ENCODE results near the gene CIBAR2.

Gene CIBAR2

DNA sequence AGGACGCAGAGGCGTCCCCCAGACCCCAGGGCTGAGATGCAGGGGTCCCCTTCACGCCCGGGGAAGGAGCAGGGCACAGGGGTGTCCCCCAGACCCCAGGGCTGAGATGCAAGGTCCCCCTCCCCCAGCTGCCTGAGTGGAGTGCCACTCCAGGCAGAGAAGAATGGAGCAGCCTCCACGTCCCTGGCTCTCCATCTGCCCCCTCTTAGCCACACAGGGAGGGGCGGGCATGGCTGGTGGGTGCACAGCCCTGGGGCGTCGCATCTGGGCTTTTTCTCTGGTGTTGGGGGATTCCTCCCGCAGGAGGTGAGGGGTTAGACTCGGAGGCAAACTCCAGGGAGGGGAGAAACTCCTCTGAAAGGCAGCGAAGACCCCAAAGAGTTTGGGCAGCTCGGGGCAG is 17.5 kb downstream of the CIBAR2 start:
- Histone ChIP-seq H3K79me1 (ENCODE audit: low read length) (no peaks in the 10 kb centered on the region), H3K18ac (ENCODE audit: low read length) (no peak overlapping the region), H3K9ac (ENCODE audit: low read length) (no peak overlapping the region), H2AK5ac (ENCODE audit: low read length) (no peak overlapping the region), H3K4ac (ENCODE audit: low read depth, low read length) (no peak overlapping the region), H3K4me3 (ENCODE audit: low read length) (no peak overlapping the region), H3K4me2 (ENCODE audit: low read length) (no peak overlapping the region), H4K8ac (ENCODE audit: low read depth, low read length) (no peak overlapping the region), H2BK5ac (ENCODE audit: low read length) (no peak overlapping the region), H2BK120ac (ENCODE audit: low read depth, low read length) (no peak overlapping the region), H3K79me2 (ENCODE audit: control insufficient read depth, insufficient read depth, low read length) (no peaks in the 10 kb centered on the region), H3K4me1 (ENCODE audit: control insufficient read depth, low read depth, low read length) (no peaks in the 10 kb centered on the region), H4K5ac (ENCODE audit: low read length) (no peak overlapping the region), H3K27ac (ENCODE audit: low read depth, low read length) (no peak overlapping the region), H2BK15ac (replicated peaks; ENCODE audit: low read depth) (no peak overlapping the region), H3K56ac (ENCODE audit: low read length) (no peak overlapping the region), H3K23ac (ENCODE audit: low read length) (no peak overlapping the region), H3K27me3 (ENCODE audit: insufficient read depth, low read length, poor library complexity) (no peaks in the 10 kb centered on the region), H3K36me3 (ENCODE audit: control insufficient read depth, insufficient read depth, low read length) (no peaks in the 10 kb centered on the region)
- DNase-seq = no peak
- no CpG with 5 or more reads among the region's 12 CpGs for WGBS (ENCODE audit: extremely low coverage, insufficient coverage, low lambda C conversion rate)

DNA sequence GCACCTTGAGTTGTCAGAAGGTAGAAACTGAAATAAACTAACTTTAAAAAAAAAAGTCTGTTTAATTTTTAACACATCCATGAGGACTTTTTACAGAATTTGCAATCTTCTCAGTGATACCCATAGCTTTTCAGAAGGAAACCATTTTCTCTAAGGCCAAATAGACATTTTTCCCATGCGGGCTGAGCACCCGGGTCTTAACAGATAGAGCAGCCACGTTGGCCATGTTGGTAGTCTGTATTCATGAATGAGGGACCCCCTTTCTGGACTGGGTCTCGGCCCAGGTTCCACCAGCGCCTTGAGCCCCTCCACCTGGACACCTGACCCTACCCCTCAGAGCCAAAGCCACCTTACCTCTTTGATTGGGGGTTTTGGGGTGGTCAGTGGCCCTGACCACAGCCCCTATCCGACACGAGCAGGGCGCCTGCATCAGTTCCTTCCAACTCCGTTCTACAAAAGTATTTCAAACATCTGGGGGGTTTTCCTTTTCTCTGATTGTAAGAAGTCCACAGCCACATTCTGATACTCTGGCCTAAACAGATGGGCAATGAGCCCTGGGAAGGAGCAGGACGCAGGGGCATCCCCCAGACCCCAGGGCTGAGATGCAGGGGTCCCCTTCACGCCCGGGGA is 18.0 kb downstream of the CIBAR2 start:
- Histone ChIP-seq H3K4ac (ENCODE audit: low read depth, low read length) (no peak overlapping the region), H3K56ac (ENCODE audit: low read length) (no peak overlapping the region), H3K4me1 (ENCODE audit: control insufficient read depth, low read depth, low read length) (no peaks in the 10 kb centered on the region), H3K9ac (ENCODE audit: low read length) (no peak overlapping the region), H3K36me3 (ENCODE audit: control insufficient read depth, insufficient read depth, low read length) (no peaks in the 10 kb centered on the region), H4K5ac (ENCODE audit: low read length) (no peak overlapping the region), H2AK5ac (ENCODE audit: low read length) (no peak overlapping the region), H4K8ac (ENCODE audit: low read depth, low read length) (no peak overlapping the region), H2BK5ac (ENCODE audit: low read length) (no peak overlapping the region), H3K79me1 (ENCODE audit: low read length) (no peaks in the 10 kb centered on the region), H3K79me2 (ENCODE audit: control insufficient read depth, insufficient read depth, low read length) (no peaks in the 10 kb centered on the region), H3K23ac (ENCODE audit: low read length) (no peak overlapping the region), H3K4me2 (ENCODE audit: low read length) (no peak overlapping the region), H2BK15ac (replicated peaks; ENCODE audit: low read depth) (no peak overlapping the region), H2BK120ac (ENCODE audit: low read depth, low read length) (no peak overlapping the region), H3K18ac (ENCODE audit: low read length) (no peak overlapping the region), H3K27ac (ENCODE audit: low read depth, low read length) (no peak overlapping the region), H3K27me3 (ENCODE audit: insufficient read depth, low read length, poor library complexity) (no peaks in the 10 kb centered on the region), H3K4me3 (ENCODE audit: low read length) (no peak overlapping the region)
- DNase-seq = no peak
- no CpG with 5 or more reads among the region's 12 CpGs for WGBS (ENCODE audit: extremely low coverage, insufficient coverage, low lambda C conversion rate)

DNA sequence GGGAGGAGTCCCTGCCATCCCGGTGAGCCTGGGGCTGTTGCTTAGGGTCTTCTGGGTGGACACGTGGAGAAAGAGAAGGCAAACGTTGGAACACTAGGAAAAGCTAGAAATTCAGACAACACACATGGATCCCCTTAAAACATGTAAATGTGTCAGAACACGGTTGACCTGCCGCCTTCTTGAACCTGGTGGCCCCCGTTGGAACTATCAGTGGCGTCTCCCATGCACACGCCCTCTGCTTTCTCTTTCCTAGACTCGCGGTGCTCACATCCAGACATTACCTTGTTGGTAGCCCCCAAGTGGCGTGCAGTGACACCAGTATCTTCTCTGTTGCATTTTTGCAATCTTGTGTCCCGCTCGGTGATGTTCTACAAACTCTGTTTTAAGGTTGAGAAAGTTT is 18.6 kb downstream of the CIBAR2 start:
- H3K18ac ChIP-seq (ENCODE audit: low read length) = no peak overlapping the region
- no CpG with 5 or more reads among the region's 13 CpGs for WGBS (ENCODE audit: extremely low coverage, insufficient coverage, low lambda C conversion rate)
- H4K5ac ChIP-seq (ENCODE audit: low read length) = no peak overlapping the region
- H3K79me2 ChIP-seq (ENCODE audit: control insufficient read depth, insufficient read depth, low read length) = no peaks in the 10 kb centered on the region
- no peak overlapping the region for H3K27ac ChIP-seq (ENCODE audit: low read depth, low read length)
- no peaks in the 10 kb centered on the region for H3K36me3 ChIP-seq (ENCODE audit: control insufficient read depth, insufficient read depth, low read length)
- no peaks in the 10 kb centered on the region for H3K27me3 ChIP-seq (ENCODE audit: insufficient read depth, low read length, poor library complexity)
- H3K79me1 ChIP-seq (ENCODE audit: low read length) = no peaks in the 10 kb centered on the region
- no peak overlapping the region for H2AK5ac ChIP-seq (ENCODE audit: low read length)
- H3K4me2 ChIP-seq (ENCODE audit: low read length) = no peak overlapping the region
- no peak overlapping the region for H3K23ac ChIP-seq (ENCODE audit: low read length)
- H3K4me3 ChIP-seq (ENCODE audit: low read length) = no peak overlapping the region
- H3K9ac ChIP-seq (ENCODE audit: low read length) = no peak overlapping the region
- H2BK15ac ChIP-seq (replicated peaks; ENCODE audit: low read depth) = no peak overlapping the region
- H2BK120ac ChIP-seq (ENCODE audit: low read depth, low read length) = no peak overlapping the region
- H3K4ac ChIP-seq (ENCODE audit: low read depth, low read length) = no peak overlapping the region
- no peak for DNase-seq
- no peak overlapping the region for H2BK5ac ChIP-seq (ENCODE audit: low read length)
- H4K8ac ChIP-seq (ENCODE audit: low read depth, low read length) = no peak overlapping the region
- H3K56ac ChIP-seq (ENCODE audit: low read length) = no peak overlapping the region
- no peaks in the 10 kb centered on the region for H3K4me1 ChIP-seq (ENCODE audit: control insufficient read depth, low read depth, low read length)

DNA sequence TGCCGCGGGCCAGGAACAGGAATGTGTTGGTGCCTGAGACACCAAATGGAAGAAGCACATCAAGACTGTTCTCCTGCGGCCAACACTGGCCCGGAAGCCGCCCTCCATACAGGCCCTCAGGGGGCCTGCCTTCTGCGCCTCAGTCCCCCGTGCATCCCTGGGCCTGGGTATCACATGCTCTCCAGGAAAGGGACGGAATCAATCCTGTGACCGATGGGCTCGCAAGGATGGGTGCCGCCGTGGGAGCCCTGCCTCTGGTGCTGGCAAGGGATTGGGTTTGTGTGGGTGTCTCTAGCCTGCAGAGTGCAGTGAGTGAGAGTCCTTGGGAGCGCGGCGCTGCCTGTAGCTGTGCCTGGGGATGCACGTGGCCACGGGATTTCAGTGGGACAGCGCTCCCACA is 19.4 kb downstream of the CIBAR2 start:
- no CpG with 5 or more reads among the region's 18 CpGs for WGBS (ENCODE audit: extremely low coverage, insufficient coverage, low lambda C conversion rate)
- no peak overlapping the region for H2BK5ac ChIP-seq (ENCODE audit: low read length)
- no peak overlapping the region for H2BK15ac ChIP-seq (replicated peaks; ENCODE audit: low read depth)
- no peak overlapping the region for H2AK5ac ChIP-seq (ENCODE audit: low read length)
- no peak overlapping the region for H4K8ac ChIP-seq (ENCODE audit: low read depth, low read length)
- no peak overlapping the region for H3K4me2 ChIP-seq (ENCODE audit: low read length)
- H3K56ac ChIP-seq (ENCODE audit: low read length) = no peak overlapping the region
- no peaks in the 10 kb centered on the region for H3K79me1 ChIP-seq (ENCODE audit: low read length)
- H3K4me3 ChIP-seq (ENCODE audit: low read length) = no peak overlapping the region
- DNase-seq = no peak
- H3K27ac ChIP-seq (ENCODE audit: low read depth, low read length) = no peak overlapping the region
- no peak overlapping the region for H3K23ac ChIP-seq (ENCODE audit: low read length)
- no peaks in the 10 kb centered on the region for H3K79me2 ChIP-seq (ENCODE audit: control insufficient read depth, insufficient read depth, low read length)
- no peaks in the 10 kb centered on the region for H3K36me3 ChIP-seq (ENCODE audit: control insufficient read depth, insufficient read depth, low read length)
- H3K18ac ChIP-seq (ENCODE audit: low read length) = no peak overlapping the region
- no peak overlapping the region for H3K9ac ChIP-seq (ENCODE audit: low read length)
- H2BK120ac ChIP-seq (ENCODE audit: low read depth, low read length) = no peak overlapping the region
- H3K4ac ChIP-seq (ENCODE audit: low read depth, low read length) = no peak overlapping the region
- H3K4me1 ChIP-seq (ENCODE audit: control insufficient read depth, low read depth, low read length) = no peaks in the 10 kb centered on the region
- no peaks in the 10 kb centered on the region for H3K27me3 ChIP-seq (ENCODE audit: insufficient read depth, low read length, poor library complexity)
- no peak overlapping the region for H4K5ac ChIP-seq (ENCODE audit: low read length)

DNA sequence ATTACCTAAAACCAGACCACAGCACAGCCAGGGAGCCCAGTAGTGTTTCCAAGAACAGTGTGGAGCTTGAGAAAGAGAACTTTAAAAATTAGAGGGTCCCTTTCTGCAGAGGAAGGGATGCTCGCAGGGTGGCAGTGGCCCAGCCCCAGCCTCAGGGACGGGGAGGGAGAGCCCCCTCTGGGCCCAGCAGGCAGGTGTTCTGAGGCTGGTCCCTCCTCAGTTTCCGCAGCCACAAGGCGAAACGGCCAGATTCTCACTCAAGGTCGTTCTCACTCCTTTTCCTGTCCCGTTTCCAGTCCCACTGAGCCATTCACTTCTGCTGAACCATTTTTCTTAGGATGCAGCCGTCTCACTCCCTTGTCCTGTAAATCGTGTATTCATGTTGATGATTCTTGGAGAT is 20.0 kb downstream of the CIBAR2 start:
- H4K5ac ChIP-seq (ENCODE audit: low read length) = no peak overlapping the region
- H2AK5ac ChIP-seq (ENCODE audit: low read length) = no peak overlapping the region
- H3K27ac ChIP-seq (ENCODE audit: low read depth, low read length) = no peak overlapping the region
- H4K8ac ChIP-seq (ENCODE audit: low read depth, low read length) = no peak overlapping the region
- no peak overlapping the region for H2BK5ac ChIP-seq (ENCODE audit: low read length)
- no peak overlapping the region for H3K23ac ChIP-seq (ENCODE audit: low read length)
- H3K4me2 ChIP-seq (ENCODE audit: low read length) = no peak overlapping the region
- no peaks in the 10 kb centered on the region for H3K79me1 ChIP-seq (ENCODE audit: low read length)
- H3K27me3 ChIP-seq (ENCODE audit: insufficient read depth, low read length, poor library complexity) = no peaks in the 10 kb centered on the region
- H3K9ac ChIP-seq (ENCODE audit: low read length) = no peak overlapping the region
- no peak overlapping the region for H3K4me3 ChIP-seq (ENCODE audit: low read length)
- no peak overlapping the region for H3K18ac ChIP-seq (ENCODE audit: low read length)
- no peaks in the 10 kb centered on the region for H3K36me3 ChIP-seq (ENCODE audit: control insufficient read depth, insufficient read depth, low read length)
- no peak overlapping the region for H3K4ac ChIP-seq (ENCODE audit: low read depth, low read length)
- no peaks in the 10 kb centered on the region for H3K79me2 ChIP-seq (ENCODE audit: control insufficient read depth, insufficient read depth, low read length)
- no peak overlapping the region for H2BK120ac ChIP-seq (ENCODE audit: low read depth, low read length)
- H3K4me1 ChIP-seq (ENCODE audit: control insufficient read depth, low read depth, low read length) = no peaks in the 10 kb centered on the region
- no peak for DNase-seq
- no peak overlapping the region for H3K56ac ChIP-seq (ENCODE audit: low read length)
- WGBS (ENCODE audit: extremely low coverage, insufficient coverage, low lambda C conversion rate) = no CpG with 5 or more reads among the region's 9 CpGs
- H2BK15ac ChIP-seq (replicated peaks; ENCODE audit: low read depth) = no peak overlapping the region

DNA sequence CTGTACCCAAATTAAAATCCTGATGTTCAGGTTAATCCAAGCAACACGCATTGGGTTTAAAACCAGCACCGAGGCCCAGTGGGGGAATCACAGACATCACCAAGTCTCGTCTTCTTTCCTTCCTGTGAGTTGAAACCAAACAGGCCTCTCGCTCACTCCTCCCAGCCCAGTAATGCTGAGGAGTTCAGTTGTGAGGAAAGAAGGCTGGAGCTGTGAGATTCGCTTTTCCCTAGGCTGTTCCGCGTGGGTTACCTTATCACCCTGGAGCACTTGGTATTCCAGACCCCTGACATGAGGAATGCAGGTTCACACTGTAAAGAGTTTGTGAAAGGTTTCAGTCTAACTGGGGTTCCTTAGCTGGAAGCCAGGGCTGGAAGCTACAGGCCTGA is 20.8 kb downstream of the CIBAR2 start:
- Histone ChIP-seq H3K56ac (ENCODE audit: low read length) (no peak overlapping the region), H3K4me3 (ENCODE audit: low read length) (no peak overlapping the region), H3K4ac (ENCODE audit: low read depth, low read length) (no peak overlapping the region), H2BK15ac (replicated peaks; ENCODE audit: low read depth) (no peak overlapping the region), H3K27ac (ENCODE audit: low read depth, low read length) (no peak overlapping the region), H4K5ac (ENCODE audit: low read length) (no peak overlapping the region), H3K4me2 (ENCODE audit: low read length) (no peak overlapping the region), H3K79me2 (ENCODE audit: control insufficient read depth, insufficient read depth, low read length) (no peaks in the 10 kb centered on the region), H3K36me3 (ENCODE audit: control insufficient read depth, insufficient read depth, low read length) (no peaks in the 10 kb centered on the region), H3K4me1 (ENCODE audit: control insufficient read depth, low read depth, low read length) (no peaks in the 10 kb centered on the region), H2AK5ac (ENCODE audit: low read length) (no peak overlapping the region), H4K8ac (ENCODE audit: low read depth, low read length) (no peak overlapping the region), H3K9ac (ENCODE audit: low read length) (no peak overlapping the region), H3K27me3 (ENCODE audit: insufficient read depth, low read length, poor library complexity) (no peaks in the 10 kb centered on the region), H2BK120ac (ENCODE audit: low read depth, low read length) (no peak overlapping the region), H3K18ac (ENCODE audit: low read length) (no peak overlapping the region), H3K79me1 (ENCODE audit: low read length) (no peaks in the 10 kb centered on the region), H3K23ac (ENCODE audit: low read length) (no peak overlapping the region), H2BK5ac (ENCODE audit: low read length) (no peak overlapping the region)
- WGBS (ENCODE audit: extremely low coverage, insufficient coverage, low lambda C conversion rate) = no CpG with 5 or more reads among the region's 7 CpGs
- DNase-seq = peak; percentile 36
